ENCODE measurements around the gene KIAA1328.

KIAA1328 gene

DNA sequence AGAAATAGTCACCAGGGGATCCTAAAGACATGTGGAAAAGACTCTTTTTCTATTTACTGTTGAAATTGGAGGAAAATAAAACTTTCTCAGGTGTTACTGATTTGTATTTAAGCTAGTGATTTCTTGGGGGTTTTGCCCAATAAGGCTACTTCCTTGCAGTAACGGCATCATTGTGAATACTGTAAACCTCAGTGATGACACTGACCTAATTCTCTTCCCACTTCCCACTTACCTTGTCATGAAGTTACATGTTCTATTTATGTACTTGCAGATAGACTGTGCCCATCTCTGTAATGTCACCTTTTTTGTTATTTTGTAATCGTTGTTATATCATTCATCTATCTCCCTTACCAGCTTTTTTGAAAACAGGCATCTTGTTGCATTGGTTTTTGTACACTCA, 134.5 kb downstream of the KIAA1328 start:
- DNase-seq: no peak

DNA sequence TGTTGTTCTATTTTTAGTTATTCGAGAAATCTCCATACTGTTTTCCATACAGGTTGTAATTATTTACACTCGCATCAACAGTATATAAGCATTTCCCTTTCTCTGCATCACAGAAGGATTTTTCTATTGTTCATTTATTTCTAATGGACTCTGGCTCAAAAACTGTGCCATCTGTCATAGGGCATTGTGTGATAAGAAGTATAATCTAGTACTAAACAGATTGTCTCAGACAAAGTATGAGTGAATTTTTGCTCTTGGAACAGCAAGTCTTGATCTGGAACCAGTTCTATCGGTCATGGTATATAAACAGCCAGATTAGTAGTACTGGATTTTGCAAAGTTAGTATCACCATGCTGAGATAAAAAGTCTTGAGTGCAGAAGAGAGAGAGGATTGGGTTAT, 145.8 kb downstream of the KIAA1328 start:
- DNase-seq: no peak

DNA sequence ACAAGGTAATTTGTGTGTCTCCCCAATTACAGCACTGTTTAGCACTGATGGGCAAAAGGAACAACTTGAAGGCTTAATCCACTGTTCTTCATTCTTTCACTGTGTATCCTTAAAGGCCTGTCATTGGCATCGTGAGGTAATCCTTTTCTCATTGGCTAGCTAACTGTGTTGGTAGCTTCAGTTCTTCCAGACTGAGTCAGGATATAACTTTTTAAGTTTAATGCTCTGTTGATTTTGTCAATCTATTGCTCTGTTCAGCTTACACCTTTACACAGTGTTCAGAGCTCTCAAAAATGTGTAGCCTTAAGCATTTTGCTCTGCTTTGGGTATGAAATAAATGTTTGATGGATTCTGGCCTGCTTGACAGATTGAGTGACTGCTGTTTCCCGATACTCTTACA, 148.2 kb downstream of the KIAA1328 start:
- DNase-seq: no peak

DNA sequence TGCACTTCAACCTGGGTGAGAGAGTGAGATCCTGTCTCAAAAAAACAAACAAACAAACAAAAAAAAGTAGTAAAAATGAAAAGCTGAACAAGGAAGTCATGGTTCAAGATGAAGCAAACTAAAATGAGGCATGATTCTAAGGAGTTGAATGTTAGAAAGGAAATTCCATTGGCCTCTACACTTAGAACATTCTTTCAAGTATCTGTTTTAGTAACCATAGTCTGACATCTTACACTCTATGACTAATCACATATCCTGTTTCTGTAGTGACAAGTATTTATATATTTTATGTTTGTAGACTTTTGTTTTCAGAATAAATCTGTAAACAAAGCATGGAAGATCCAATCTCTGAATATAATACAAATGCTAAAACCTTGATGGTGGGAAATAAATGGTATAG, 164.1 kb downstream of the KIAA1328 start:
- no peak for DNase-seq

DNA sequence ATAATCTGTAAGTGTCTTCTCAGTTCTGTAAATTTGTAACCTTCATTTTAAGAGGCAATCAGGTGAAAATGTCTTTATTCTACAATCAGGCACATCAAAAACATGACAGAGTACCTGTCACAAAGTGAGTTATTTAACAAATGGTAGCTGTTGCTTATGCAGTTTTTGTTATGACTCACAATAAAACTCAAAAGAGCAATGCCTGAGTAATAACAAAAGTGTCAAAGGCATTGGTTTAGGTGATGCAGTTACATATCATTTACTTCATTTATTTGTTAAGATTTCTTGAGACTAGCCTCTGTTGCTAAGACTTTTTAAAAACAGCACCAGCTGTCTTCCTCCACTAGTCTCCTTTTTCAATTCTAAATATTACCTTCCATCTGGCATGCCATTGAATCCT, 177.8 kb downstream of the KIAA1328 start:
- no peak for DNase-seq

DNA sequence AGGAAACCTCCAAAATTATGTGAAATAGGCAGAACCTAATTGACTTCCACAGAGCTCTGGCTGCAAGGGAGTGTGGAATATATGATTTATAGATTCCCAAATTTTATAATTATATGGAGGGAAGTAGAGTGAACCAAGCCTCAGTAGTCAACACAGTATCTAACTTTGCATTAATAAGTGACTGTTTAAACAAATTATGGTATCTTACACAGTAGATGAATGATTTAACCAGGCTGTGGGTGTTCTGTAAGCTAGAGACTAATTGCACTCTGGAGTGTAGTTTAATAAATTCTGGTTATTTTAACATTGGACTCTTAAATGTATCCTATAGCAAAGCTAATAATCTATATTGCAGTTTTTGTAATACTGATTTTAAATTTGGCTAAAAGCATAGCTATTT, 183.5 kb downstream of the KIAA1328 start:
- DNase-seq: no peak

DNA sequence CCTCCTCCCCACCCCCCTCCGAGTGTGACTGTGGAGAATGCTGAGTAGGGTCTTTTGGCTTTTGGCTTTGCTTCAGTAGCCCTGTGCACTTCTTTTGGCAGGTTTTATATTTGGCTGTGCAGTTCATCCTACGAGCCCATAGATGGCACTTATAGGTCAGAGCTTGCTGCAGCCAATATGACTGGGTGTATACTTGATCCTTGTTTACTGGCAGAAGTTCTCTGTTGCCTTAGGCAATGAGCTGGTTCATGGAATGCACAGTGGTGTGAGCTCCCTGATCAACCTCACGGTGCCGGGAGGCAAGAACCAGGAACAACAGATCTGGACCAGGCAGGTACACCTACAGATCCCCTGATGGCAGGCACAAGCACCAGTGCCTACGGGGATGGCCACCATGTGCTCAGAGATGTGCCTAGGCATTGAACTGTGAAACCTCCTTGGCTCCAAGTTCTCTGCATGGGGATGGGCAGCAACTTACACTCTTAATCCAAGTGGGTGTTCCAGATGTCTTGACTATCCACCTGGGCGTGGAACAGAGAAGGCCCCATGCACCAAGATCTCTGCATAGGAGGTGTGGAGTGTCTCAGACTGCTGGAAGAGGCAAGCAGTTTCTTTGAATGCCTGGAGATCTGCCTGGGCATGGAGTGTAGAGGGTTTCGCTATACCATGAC, 190.4 kb downstream of the KIAA1328 start:
- DNase-seq: no peak

DNA sequence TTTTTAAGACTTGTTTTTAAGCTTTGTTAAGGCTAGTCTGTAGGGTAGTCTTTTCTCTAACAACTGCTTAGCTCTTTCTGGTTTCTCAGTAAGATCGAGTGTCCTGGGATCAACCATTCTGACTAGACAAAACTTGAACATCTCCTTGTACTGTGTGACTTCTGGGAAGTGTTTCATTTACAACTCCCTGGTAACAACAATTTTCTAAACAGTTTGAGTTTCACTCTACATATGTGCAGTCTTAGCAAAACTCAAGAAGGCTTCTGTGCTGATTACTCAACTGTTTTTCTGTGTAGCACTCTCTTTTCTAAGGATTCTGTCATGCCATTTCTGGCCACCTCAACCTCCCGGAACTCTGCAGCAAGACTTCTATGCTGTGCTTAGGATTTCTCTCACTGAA, 204.5 kb downstream of the KIAA1328 start:
- DNase-seq: no peak

DNA sequence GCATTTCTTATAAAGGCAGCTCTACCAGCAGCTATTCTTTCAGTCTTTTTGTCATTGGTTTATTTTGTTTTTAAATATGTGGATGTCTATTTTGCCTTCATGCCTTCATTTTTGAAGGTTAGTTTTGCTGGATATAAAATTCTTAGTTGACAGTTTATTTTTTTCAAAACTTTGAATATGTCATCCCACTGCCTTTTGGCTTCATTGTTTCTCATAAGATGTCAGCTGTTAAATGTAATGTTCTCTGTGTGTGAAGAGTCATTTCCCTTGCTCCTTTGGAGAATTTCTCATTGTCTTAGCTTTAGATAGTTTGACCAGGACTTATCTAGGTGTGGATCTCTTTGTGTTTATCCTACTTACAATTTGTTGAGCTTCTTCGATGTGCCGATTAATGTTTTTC, 213.5 kb downstream of the KIAA1328 start:
- no peak for DNase-seq

DNA sequence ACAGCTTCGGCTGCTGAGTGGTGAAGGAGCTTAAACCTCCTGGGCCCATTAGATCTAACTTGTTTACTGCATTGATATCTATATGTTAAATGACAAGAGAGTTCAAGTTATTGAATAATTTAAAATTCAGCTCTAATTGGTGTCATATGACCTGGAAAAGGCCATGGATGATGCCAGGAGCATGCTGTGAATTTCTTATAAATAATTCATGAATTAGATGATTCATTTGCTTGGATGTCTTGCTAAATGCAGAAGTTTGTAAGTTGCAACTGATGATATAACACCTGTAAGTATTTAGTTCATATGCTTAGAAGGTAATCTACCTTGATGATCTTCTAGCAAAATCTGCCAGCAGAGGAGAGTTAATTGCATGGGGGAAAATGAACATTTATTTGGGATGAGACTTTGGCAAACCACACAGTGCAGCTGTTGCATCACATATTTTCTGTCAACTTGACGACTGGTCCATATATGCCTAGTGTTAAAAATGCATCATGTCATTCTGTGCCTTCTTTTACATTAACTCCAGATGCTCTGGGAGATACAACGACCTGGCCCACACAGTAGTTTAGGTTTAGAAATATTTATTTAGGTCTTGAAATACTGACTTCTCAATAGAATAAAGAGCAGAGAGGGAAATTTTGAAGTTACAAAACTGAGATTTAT, 226.3 kb downstream of the KIAA1328 start:
- DNase-seq: no peak

DNA sequence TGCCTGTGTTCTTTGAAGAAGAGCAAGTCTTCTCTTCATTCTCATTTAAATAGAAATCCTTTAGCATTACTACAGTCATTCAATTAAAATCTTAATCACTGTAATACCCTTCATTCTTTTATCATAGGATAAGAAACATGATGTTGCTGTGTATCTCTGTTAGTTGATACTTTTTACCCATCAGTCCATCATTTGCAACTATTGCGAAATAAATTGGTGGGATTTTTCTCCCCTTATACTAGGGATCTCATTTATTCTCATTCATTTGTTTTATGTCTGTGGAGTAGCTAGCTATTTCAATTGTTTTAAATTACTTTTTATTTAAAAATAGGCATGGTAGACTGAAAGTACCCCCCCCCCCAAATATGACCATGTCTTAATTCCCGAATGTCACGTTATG, 235.3 kb downstream of the KIAA1328 start:
- DNase-seq: no peak

DNA sequence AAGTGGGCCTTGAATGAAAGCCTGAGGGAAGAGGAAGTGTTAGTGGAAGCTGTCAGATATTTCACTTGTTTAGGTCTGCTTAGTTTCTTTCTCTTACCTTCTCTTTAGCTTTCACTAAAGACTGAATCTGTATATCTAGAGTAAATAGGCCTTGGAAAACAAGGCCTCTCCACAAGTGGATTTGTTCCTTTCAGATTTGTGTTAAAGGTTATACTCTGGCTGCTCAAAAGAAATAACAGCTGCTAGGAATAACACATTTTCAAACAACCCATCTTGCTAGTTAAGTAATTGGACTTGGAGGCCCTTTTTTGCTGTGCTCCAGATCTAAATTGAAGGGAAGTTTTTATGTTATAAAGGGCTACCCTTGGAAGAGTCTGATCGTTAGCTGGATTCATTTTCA, 236.3 kb downstream of the KIAA1328 start:
- DNase-seq: no peak

DNA sequence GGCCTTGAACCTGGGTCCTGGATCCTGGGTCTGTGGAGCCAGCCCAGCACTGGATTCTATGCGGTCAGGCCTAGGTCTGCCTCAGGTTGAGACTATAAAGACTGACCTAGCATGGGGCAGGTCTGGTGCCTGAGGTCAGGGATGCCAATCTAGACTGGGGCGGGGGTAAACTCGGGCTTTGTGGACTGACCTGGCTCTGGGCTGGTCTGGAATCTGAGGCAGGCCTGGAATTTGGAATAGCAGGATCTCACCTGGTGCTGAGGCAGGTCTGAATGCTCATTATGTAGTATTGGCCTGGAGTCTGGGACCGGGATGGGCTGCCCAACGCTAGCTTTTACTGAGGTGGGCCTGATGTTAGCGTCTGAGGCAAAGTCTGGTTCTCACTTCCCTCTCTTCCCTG, 256.0 kb downstream of the KIAA1328 start:
- DNase-seq: no peak

DNA sequence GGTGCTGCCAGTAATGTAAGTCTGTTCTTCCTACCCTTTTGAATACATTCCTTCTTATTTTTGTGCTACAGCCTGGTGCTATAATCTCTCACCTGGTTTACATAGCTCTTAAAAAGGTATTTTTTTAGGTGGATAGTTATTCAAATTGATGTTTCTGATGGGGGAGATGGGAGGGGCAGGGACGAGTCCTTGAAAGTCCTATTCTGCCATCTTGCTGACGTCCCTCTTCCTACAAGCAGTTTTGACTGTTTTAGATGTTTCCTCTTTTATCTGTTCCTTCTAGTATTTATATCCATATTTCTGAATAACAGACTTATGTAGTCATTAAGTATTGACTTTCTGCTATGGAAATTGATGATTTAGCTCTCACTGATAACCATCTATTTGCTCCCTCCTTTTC, 256.4 kb downstream of the KIAA1328 start:
- DNase-seq: no peak

DNA sequence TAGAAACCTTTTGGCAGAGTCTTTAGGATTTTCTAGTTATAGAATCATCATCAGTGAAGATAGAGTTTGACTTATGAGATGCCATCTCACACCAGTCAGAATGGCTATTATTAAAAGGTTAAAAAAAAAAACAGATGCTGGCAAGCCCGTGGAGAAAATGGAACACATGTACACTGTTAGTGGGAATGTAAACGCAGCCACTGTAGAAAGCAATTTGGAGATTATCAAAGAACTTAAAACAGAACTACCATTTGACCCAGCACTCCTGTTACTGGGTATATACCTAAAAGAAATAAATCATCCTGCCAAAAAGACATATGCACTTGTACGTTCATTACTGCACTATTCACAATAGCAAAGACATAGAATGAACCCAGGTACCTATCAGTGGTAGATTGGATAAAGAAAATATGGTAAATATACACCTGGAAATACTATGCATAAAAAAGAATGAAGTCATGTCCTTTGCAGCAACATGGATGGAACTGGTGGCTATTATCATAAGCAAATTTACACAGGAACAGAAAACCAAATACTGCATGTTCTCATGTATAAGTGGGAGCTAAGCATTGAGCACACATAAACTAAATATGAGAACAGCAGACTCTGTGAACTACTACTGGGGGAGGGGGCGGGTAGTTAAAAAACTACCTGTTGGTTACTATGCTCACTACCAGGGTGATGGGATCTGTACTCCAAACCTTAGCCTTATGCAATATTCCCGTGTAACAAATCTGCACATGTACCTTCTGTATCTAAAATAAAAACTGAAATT, 279.0 kb downstream of the KIAA1328 start:
- no peak for DNase-seq

DNA sequence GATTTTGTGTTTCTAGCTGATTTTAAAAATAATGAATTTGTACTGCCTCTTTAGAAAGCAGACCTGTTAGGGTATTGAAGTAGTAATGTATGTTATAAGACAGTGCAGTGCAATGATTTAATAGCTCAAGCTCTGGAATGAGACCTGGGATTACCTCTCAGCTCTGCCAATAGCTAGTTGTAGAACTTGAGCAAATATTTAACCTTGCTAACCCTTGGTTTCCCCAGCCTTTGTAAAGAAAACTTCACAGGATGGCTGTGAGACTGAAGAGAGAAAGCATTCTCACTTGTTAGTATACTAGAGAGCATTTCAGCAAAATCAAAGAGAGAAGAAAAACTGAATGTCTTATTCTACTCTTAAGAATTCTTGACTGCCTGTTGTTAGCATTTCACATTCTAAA, 293.9 kb downstream of the KIAA1328 start:
- DNase-seq: no peak

DNA sequence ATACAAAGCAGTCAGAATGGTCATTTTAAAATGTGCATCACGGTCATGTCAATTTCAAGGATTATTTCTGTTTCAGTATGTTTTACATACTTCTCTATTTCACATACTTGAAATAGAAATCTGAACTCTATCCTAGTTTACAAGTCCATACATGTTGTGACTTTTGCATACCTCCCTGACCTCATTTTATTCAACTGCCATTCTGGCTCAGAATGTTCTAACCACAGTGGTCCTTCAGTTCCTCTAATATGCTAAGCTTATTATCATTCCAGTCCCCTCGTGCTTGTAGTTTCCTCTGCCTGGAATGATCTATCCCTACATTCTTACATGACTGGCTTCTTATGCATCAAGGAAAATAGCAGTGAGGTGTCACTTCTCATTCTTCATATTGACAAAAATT, 295.6 kb downstream of the KIAA1328 start:
- DNase-seq: no peak

DNA sequence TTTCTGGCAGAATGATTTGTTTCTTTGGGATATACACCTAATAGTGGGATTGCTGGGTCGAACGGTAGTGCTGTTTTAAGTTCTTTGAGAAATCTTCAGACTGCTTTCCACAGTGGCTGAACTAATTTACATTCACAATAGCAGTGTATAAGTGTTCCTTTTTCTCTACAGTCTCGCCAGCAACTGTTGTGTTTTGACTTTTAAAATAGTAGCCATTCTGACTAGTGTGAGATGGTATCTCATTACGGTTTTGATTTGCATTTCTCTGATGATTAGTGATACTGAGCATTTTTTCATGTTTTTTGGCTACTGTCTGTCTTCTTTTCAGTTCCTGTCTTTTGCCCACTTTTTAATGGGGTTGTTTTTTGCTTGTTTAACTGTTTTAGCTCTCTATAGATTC, 306.2 kb downstream of the KIAA1328 start:
- no peak for DNase-seq

DNA sequence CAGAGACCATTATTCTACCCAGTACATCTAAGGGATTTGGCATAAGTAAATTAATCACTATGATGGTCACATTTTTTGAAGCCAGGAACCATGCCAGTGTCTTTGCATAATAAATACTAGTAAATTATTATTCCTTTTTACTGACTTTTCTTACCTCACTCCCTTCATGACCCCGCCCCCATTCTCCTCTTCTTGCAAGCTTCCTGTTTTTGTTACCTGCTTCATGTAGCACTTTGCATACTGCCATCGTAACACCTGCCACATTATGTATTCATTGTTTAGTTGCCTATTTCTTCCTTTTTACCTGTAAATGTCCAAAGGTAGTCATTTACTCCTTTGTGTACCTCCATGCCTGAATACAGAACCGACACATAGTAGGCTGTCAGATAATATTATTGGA, 309.5 kb downstream of the KIAA1328 start:
- DNase-seq: no peak

DNA sequence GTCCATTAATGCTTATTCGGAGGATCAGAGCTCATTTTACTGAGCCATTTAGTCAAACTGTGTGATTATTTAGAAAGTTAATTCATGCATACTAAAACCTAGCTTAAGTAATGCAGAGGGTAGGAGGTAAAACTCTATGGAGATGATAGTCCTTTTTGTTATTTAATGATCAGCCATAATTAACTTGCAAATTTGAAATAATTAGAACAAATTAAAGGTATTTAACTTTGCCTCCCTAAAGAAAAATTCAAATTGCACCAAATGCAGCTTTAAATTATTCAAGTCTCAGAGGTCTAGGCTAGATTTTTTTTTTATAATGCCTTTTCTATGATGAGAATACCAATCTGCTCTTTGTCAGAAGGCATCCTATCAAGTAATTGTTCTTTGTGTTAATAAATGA, 310.9 kb downstream of the KIAA1328 start:
- no peak for DNase-seq

DNA sequence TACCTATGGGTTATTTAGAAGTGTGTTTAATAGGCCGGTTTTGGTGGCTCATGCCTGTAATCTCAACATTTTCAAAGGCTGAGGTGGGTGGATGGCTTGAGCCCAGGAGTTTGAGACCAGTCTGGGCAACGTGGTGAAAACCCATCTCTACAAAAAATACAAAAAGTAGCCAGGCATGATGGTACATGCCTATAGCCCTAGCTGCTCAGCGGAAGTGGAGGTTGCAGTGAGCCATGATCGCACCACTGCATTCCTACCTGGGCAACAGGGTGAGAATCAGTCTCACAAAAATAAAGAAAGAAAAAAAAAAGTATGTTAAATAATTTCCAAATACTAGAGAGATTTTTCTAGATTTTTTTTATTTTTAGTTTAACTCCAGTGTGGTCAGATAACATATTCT, 316.0 kb downstream of the KIAA1328 start:
- DNase-seq: no peak

DNA sequence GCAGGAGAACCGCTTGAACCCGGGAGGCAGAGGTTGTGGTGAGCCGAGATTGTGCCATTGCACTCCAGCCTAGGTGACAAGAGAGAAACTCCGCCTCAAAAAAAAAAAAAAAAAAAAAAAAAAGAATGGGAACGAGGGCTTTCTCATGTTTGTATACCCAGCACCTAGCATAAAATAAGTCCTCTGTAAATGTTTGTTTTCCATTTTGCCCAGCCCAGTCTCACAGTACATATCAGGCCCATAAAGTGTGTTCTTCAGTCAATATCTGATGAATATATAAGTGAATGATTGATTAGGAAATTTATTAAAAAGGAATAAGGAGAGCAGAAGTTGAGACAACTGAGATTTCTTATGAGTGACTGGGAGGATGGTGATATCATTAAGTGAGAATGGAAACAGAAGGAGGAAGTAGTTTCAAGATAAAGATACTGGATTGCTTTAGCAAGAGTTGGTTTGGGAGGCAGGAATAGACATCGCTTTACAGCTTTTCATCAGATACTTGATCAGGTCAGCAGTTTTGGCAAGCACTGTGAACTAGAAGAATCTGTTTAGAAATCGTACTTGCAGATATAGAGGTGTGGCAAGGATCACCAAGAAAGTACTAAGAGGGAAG, 327.5 kb downstream of the KIAA1328 start:
- no peak for DNase-seq

DNA sequence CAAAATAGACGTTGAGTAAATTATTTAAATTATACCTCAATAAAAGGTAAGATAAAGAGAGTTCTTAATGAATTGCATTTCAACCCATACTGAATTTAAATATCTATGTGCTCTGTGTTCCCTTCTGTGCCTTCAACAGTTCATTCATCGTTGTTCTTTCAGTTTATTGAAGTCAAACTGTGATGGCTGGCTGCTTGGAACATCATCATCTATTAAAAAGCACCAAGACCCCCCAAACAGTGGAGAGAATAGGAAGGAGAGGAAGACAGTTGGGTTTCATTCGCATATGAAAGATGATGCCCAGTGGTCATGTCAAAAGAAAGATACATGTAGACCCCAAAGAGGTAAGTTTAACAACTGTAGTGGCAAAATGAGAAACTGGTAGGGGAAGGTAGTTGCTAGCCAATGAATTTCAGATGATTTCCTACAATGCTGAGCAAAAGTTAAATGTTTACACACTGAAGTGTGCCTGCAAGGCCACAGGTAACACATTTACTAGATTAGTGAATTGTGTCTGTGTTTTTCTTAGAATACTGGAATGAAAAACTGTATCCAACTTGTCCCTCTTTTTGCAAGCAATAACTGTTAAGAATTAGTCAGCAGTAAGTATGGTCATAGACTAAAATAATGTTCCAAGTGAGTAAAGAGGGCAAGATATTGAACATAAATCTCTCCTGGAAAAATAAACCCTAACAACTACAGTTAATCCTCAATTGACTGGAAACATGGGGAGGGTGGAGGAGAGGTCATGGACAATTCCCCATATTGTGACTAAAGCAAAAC, 331.3 kb downstream of the KIAA1328 start:
- DNase-seq: no peak

Measured in CD4-positive, alpha-beta T cell treated with Interleukin-4 for 4 hours (primary cell).